ENCODE data around the gene KIF21B. TPM values are rescaled to one million over a fixed set of nuclear protein-coding genes. Genes with fewer than 3 reads are reported as not detected.
"Not testable (repeated sequence)": the region's sequence is repeated elsewhere in the genome, so short reads cannot be mapped to it uniquely, and the experiment has no call there.

KIF21B gene
- total RNA-seq, 1 donor from 2014 or later = 3.4 TPM

- DNase-seq (ENCODE audit: low spot score) = no peak
Observed at GRCh38 chr1:200971428-200971903, 52.0 kb downstream of the KIF21B start.

- no peak for DNase-seq (ENCODE audit: low spot score)
Observed at GRCh38 chr1:200970771-200971427, 52.6 kb downstream of the KIF21B start.

GRCh38 chr1:200969726-200970561, 53.6 kb downstream of the KIF21B start:
- DNase-seq (ENCODE audit: low spot score) = no peak

- no peak for DNase-seq (ENCODE audit: low spot score)
Observed at GRCh38 chr1:200968469-200969410, 54.8 kb downstream of the KIF21B start.

- DNase-seq (ENCODE audit: low spot score) = no peak
Observed at GRCh38 chr1:200967693-200968468, 55.6 kb downstream of the KIF21B start.

GRCh38 chr1:200966934-200967333, 56.6 kb downstream of the KIF21B start:
- DNase-seq (ENCODE audit: low spot score) = no peak

- DNase-seq (ENCODE audit: low spot score) = peak; percentile 8
Observed at GRCh38 chr1:200965111-200965805, 58.3 kb downstream of the KIF21B start.

- not testable (repeated sequence) for DNase-seq (ENCODE audit: low spot score)
Observed at GRCh38 chr1:200963888-200964287, 59.6 kb downstream of the KIF21B start.

- no peak for DNase-seq (ENCODE audit: low spot score)
Observed at GRCh38 chr1:200963076-200963475, 60.4 kb downstream of the KIF21B start.

- DNase-seq (ENCODE audit: low spot score) = no peak
Observed at GRCh38 chr1:200962631-200963030, 60.9 kb downstream of the KIF21B start.

GRCh38 chr1:200962151-200962550, 61.4 kb downstream of the KIF21B start:
- not testable (repeated sequence) for DNase-seq (ENCODE audit: low spot score)

GRCh38 chr1:200960948-200961340, 62.6 kb downstream of the KIF21B start:
- DNase-seq (ENCODE audit: low spot score) = no peak

GRCh38 chr1:200960236-200960947, 63.1 kb downstream of the KIF21B start:
- DNase-seq (ENCODE audit: low spot score) = no peak

- no peak for DNase-seq (ENCODE audit: low spot score)
Observed at GRCh38 chr1:200959411-200959921, 64.0 kb downstream of the KIF21B start.

- no peak for DNase-seq (ENCODE audit: low spot score)
Observed at GRCh38 chr1:200958597-200958996, 64.9 kb downstream of the KIF21B start.

- DNase-seq (ENCODE audit: low spot score) = no peak
Observed at GRCh38 chr1:200954434-200954833, 69.1 kb downstream of the KIF21B start.

GRCh38 chr1:200951016-200951415, 72.5 kb downstream of the KIF21B start:
- DNase-seq (ENCODE audit: low spot score) = peak; percentile 22

GRCh38 chr1:200949626-200950025, 73.9 kb downstream of the KIF21B start:
- no peak for DNase-seq (ENCODE audit: low spot score)

GRCh38 chr1:200947059-200947566, 76.4 kb downstream of the KIF21B start:
- no peak for DNase-seq (ENCODE audit: low spot score)
